Measurements from ENCODE around the gene P2RX6.

- TF ChIP-seq CBX8 (IDR thresholded peaks at IDR 0.05; ENCODE audit: borderline replicate concordance, extremely low read depth, low read depth, low read length, poor library complexity, severe bottlenecking): no peak
- no peak for TF ChIP-seq TAF1 (IDR thresholded peaks at IDR 0.05; ENCODE audit: control insufficient read depth, extremely low read depth, insufficient read depth, low read length, severe bottlenecking)
- TF ChIP-seq ZC3H4 (CRISPR knock-in tag; IDR thresholded peaks at IDR 0.05; ENCODE audit: borderline replicate concordance): peak; percentile 66; the same call in 1 of the 2 replicates
- TF ChIP-seq CHD2 (IDR thresholded peaks at IDR 0.05; ENCODE audit: low read depth, low read length): no peak
- no peak for TF ChIP-seq CTCF (IDR thresholded peaks at IDR 0.05 in 2 of 3, conservative IDR thresholded peaks at IDR 0.05 in 1 of 3; ENCODE audit: insufficient read depth in 2 of 3, low read depth in 1 of 3, low read length in 3 of 3)
- TF ChIP-seq, protein P1, sequence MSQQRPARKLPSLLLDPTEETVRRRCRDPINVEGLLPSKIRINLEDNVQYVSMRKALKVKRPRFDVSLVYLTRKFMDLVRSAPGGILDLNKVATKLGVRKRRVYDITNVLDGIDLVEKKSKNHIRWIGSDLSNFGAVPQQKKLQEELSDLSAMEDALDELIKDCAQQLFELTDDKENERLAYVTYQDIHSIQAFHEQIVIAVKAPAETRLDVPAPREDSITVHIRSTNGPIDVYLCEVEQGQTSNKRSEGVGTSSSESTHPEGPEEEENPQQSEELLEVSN (IDR thresholded peaks at IDR 0.05; ENCODE audit: borderline replicate concordance in 1 of 2, extremely low read depth in 1 of 2, insufficient read depth in 1 of 2, insufficient read length in 1 of 2, low read depth in 1 of 2, low read length in 1 of 2, poor library complexity in 1 of 2, severe bottlenecking in 1 of 2): no peak
- TF ChIP-seq SIN3A (IDR thresholded peaks at IDR 0.05; ENCODE audit: borderline replicate concordance in 2 of 2, control insufficient read depth in 1 of 2, low read depth in 2 of 2, low read length in 2 of 2): no peak
- no peak for TF ChIP-seq SNRNP70 (optimal IDR thresholded peaks at IDR 0.05; ENCODE audit: low read depth, low read length)
- no peak for TF ChIP-seq ZNF133 (CRISPR knock-in tag; IDR thresholded peaks at IDR 0.05)
- TF ChIP-seq, protein P2, sequence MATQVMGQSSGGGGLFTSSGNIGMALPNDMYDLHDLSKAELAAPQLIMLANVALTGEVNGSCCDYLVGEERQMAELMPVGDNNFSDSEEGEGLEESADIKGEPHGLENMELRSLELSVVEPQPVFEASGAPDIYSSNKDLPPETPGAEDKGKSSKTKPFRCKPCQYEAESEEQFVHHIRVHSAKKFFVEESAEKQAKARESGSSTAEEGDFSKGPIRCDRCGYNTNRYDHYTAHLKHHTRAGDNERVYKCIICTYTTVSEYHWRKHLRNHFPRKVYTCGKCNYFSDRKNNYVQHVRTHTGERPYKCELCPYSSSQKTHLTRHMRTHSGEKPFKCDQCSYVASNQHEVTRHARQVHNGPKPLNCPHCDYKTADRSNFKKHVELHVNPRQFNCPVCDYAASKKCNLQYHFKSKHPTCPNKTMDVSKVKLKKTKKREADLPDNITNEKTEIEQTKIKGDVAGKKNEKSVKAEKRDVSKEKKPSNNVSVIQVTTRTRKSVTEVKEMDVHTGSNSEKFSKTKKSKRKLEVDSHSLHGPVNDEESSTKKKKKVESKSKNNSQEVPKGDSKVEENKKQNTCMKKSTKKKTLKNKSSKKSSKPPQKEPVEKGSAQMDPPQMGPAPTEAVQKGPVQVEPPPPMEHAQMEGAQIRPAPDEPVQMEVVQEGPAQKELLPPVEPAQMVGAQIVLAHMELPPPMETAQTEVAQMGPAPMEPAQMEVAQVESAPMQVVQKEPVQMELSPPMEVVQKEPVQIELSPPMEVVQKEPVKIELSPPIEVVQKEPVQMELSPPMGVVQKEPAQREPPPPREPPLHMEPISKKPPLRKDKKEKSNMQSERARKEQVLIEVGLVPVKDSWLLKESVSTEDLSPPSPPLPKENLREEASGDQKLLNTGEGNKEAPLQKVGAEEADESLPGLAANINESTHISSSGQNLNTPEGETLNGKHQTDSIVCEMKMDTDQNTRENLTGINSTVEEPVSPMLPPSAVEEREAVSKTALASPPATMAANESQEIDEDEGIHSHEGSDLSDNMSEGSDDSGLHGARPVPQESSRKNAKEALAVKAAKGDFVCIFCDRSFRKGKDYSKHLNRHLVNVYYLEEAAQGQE (IDR thresholded peaks at IDR 0.05; ENCODE audit: borderline replicate concordance): no peak
- TF ChIP-seq, protein P2 (CRISPR knock-in tag; IDR thresholded peaks at IDR 0.05; ENCODE audit: low read depth): no peak
- TF ChIP-seq EZH2 (IDR thresholded peaks at IDR 0.05; ENCODE audit: borderline replicate concordance, low read depth, low read length): no peak
- TF ChIP-seq ZNF274 (IDR thresholded peaks at IDR 0.05; ENCODE audit: borderline replicate concordance, low read depth, low read length): no peak
Measured at GRCh38 chr22:21028277-21029251, 13.6 kb downstream of the P2RX6 start.

All from K562 (cell line).